ENCODE data around the gene ZBTB16. TPM values are rescaled to one million over a fixed set of nuclear protein-coding genes. Genes with fewer than 3 reads are reported as not detected.
A peak's percentile ranks its signal among the peaks of the same experiment; 100 is the strongest.

The ZBTB16 gene
- polyA plus RNA-seq, 1 donor from 2014 or later: 9.7 TPM

GRCh38 chr11:114080769-114081168 is 21.3 kb downstream of the ZBTB16 start:
- Mint-ChIP-seq H3K4me1 (peaks cover 16 to 38% (median 34%) of the 10 kb centered on the region in 3 donors), H3K36me3 (peaks cover 4% of the 10 kb centered on the region), H3K4me3 (peak overlapping the region in 1 of 4 donors; percentile 54), H3K27me3 (peaks cover 60% of the 10 kb centered on the region), H3K9me3 (no peaks in the 10 kb centered on the region), H3K27ac (no peak overlapping the region)

DNA sequence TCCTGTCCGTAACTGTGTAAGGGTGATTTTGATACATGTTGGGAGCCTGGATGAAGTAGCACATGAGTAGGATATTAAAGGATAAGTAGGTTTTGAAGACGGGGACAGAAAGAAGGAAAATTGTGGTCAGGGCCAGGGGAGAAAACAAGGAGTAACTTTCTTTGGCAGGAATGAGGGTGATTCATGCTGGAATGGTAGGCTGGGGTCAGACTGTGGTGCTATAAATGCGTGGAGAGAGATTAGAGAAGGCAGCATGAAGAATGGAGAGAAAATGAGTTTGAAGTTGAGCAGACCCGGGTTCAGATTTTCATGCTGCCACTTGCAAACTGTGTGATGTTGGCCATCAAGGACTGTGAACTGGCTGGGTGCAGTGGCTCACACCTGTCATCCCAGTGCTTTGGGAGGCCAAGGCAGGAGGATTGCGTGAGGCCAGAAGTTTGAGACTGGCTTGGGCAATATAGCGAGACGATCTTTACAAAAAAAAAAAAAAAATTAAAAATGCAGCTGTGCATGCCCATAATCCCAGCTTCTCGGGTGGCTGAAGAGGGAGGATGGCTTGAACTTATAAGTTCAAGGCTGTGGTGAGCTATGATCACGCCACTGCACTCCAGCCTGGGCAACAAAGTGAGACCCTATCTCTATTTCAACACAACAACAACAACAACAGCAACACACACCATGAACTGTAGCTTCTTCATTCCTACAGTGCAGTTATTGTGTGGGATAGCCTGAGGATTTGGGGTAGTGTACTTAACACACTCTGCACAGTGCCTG is 22.3 kb downstream of the ZBTB16 start:
- Mint-ChIP-seq H3K4me1 (peaks cover 16 to 36% (median 32%) of the 10 kb centered on the region in 3 donors), H3K36me3 (peaks cover 4% of the 10 kb centered on the region), H3K4me3 (no peak overlapping the region), H3K27me3 (peaks cover 53% of the 10 kb centered on the region), H3K27ac (no peak overlapping the region), H3K9me3 (no peaks in the 10 kb centered on the region)

DNA sequence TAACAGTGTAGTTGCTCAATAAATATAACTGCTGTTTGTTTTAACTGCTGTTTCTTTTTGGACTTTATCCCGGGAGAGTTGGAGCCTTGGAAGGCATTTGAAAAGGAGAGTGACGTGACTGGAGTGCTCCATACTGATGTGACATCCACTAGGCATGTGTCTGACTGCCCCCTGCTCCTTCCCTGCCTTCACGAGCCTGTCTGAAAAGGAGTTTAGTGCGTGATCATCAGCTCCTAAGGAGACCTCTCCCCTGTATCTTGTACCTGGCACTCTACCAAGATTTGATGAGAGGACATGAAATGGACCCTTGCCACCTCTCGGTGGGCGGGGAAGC is 22.9 kb downstream of the ZBTB16 start:
- Mint-ChIP-seq H3K36me3 (peaks cover 4% of the 10 kb centered on the region), H3K4me3 (peak overlapping the region in 1 of 4 donors; percentile 9), H3K27ac (no peak overlapping the region), H3K9me3 (no peaks in the 10 kb centered on the region), H3K27me3 (peaks cover 49% of the 10 kb centered on the region), H3K4me1 (peaks cover 12 to 34% (median 27%) of the 10 kb centered on the region in 3 donors)

DNA sequence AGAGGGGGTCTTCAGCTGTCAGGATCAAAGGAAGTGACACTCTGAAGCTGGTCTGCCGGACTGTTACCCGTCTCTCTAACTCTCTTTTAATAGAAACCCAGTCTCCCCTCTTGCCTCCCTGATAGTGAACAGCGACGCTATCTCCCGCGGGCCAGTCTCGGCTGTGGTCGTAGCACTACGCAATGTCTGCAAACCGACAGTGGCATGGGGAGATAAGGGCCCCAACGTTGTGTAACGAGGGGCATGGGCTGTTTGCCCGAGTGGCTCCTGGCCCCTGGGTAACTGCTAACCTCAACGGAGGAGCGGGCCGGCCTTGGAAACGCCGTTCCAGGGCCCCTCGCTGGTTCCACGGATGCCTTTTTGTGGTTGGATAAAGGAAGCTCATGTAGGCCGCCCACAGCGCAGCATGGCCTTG is 23.3 kb downstream of the ZBTB16 start:
- no peak overlapping the region for H3K27ac Mint-ChIP-seq
- peaks cover 48% of the 10 kb centered on the region for H3K27me3 Mint-ChIP-seq
- H3K4me1 Mint-ChIP-seq: peaks cover 10 to 32% (median 23%) of the 10 kb centered on the region in 3 donors
- peak overlapping the region in 2 of 4 donors; percentile 9 to 25 for H3K4me3 Mint-ChIP-seq
- peaks cover 4% of the 10 kb centered on the region for H3K36me3 Mint-ChIP-seq
- H3K9me3 Mint-ChIP-seq: no peaks in the 10 kb centered on the region

DNA sequence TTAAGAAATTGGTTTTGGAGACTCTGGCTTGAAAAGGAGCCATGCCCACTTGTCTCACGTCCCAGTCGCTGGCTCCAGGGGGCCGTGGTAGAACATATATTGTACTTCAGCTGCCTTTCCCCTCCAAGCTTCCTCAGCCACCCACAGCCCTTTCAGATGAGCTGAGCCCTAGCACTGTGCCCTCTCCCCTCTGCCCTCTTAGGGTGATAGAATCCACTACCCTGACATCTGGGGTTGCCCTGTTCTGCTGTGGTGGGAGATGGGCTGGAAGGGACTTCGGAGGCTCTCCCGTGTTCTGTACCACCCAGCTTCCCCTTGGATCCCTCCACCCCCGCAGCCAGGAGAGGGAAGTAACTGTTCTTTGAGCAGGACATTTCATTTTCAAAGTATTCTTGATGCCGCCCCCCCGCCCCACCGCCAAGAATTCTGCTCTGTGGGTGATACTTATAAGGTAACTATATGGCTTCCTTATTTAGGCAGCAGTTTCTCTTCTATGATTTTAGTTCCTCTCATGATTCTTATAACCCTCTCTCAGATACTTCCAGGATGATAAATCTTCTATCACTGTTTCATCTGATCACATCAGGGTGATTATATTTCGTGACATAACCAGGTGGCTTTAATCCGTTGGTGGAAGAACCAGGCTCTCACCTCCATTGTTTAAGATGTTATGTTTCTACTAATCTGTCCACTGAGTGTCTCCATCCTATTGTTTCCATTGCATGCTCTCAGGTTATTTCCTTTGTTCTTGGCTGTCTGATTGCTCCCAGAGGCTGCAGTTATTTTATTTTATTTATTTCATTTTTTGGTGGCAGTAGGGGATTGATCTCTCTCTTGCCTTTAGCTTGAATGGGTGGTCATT is 24.1 kb downstream of the ZBTB16 start:
- Mint-ChIP-seq H3K9me3 (no peaks in the 10 kb centered on the region), H3K4me3 (peak overlapping the region in 2 of 4 donors; percentile 43 to 86), H3K27me3 (peaks cover 43% of the 10 kb centered on the region), H3K4me1 (peaks cover 9 to 26% (median 16%) of the 10 kb centered on the region in 3 donors), H3K27ac (no peak overlapping the region), H3K36me3 (peaks cover 5% of the 10 kb centered on the region)

DNA sequence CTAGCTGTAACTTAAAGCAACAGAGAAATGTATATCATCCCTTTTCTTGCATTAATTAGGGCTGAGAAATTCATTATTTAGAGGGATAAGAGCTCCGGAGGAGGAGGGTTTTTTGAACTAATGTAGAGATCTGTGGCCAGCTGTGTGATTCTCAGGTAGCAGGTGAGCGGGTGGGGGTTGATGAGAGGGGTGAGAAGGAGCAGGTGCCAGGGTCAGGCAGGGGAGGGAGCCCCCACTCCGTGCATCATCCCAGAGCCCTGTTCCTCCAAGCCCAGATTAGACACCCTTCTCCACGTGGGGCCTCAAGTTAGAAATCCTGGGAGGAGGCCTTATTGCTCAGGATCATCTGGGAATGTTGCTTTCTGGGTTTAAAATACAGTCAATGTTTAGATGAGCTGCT is 24.9 kb downstream of the ZBTB16 start:
- Mint-ChIP-seq H3K36me3 (peaks cover 6% of the 10 kb centered on the region), H3K4me3 (no peak overlapping the region), H3K9me3 (no peaks in the 10 kb centered on the region), H3K4me1 (peaks cover 9 to 26% (median 16%) of the 10 kb centered on the region in 3 donors), H3K27me3 (peaks cover 39% of the 10 kb centered on the region), H3K27ac (no peak overlapping the region)

GRCh38 chr11:114085965-114086793 is 26.7 kb downstream of the ZBTB16 start:
- H3K4me3 Mint-ChIP-seq: no peak overlapping the region
- no peak overlapping the region for H3K27ac Mint-ChIP-seq
- H3K4me1 Mint-ChIP-seq: peaks cover 2 to 17% (median 8%) of the 10 kb centered on the region in 3 donors
- H3K27me3 Mint-ChIP-seq: peaks cover 34% of the 10 kb centered on the region
- no peaks in the 10 kb centered on the region for H3K9me3 Mint-ChIP-seq
- peaks cover 3% of the 10 kb centered on the region for H3K36me3 Mint-ChIP-seq

- H3K36me3 Mint-ChIP-seq: peaks cover 3% of the 10 kb centered on the region
- H3K4me1 Mint-ChIP-seq: peaks cover 2 to 13% (median 5%) of the 10 kb centered on the region in 3 donors
- no peaks in the 10 kb centered on the region for H3K9me3 Mint-ChIP-seq
- H3K27me3 Mint-ChIP-seq: peaks cover 29% of the 10 kb centered on the region
- no peak overlapping the region for H3K4me3 Mint-ChIP-seq
- H3K27ac Mint-ChIP-seq: peak overlapping the region in 1 of 3 donors; percentile 18
Measured at GRCh38 chr11:114087025-114087424, 27.5 kb downstream of the ZBTB16 start.

- Mint-ChIP-seq H3K9me3 (no peaks in the 10 kb centered on the region), H3K4me3 (no peak overlapping the region), H3K27me3 (peaks cover 21% of the 10 kb centered on the region), H3K36me3 (peaks cover 3% of the 10 kb centered on the region), H3K27ac (peak overlapping the region in 1 of 3 donors; percentile 28), H3K4me1 (peaks cover 1 to 12% (median 5%) of the 10 kb centered on the region in 3 donors)
Measured at GRCh38 chr11:114088216-114088615, 28.7 kb downstream of the ZBTB16 start.

DNA sequence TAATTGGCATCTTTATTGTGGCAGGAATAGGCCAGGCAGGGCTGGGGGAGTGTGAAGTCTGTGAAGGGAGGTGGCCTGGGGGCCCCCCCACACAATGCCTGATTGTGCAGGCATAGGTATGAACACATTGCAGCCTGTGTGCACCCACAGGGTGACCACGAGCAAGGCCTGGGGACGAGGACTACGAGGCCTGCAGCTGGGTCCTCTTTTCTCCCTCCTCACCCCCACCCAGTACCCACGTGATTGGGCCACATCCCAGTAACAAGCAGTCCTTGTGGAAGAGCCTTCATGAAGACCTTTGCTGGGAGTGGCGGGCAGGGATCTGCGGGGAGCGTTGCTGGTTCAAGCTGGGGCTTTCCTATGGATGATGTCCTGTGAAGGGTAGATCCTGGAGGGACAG is 29.3 kb downstream of the ZBTB16 start:
- no peak overlapping the region for H3K27ac Mint-ChIP-seq
- no peaks in the 10 kb centered on the region for H3K9me3 Mint-ChIP-seq
- H3K4me3 Mint-ChIP-seq: no peak overlapping the region
- peaks cover 0 to 8% (median under 1%) of the 10 kb centered on the region in 3 donors for H3K4me1 Mint-ChIP-seq
- H3K36me3 Mint-ChIP-seq: peaks cover 3% of the 10 kb centered on the region
- peaks cover 16% of the 10 kb centered on the region for H3K27me3 Mint-ChIP-seq

DNA sequence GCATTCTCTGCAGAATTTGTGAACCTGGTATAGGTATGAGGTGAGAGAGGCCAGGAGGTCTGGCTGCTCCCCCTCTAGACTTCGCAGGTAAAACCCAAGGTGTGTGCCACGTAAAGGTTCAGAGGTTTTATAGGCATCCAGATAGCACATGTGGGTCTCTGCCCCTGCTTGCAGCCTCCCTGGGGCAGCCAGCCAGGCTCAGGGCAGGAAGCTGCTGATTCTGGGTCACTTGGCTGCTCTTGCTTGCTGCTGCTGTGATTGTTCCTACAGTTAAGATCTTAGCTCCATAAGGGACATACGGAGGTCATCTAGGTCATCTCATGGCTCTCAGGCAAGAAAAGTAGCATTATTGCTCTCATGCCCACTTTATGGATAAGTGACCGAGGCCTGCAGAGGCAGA is 30.2 kb downstream of the ZBTB16 start:
- H3K4me3 Mint-ChIP-seq: no peak overlapping the region

DNA sequence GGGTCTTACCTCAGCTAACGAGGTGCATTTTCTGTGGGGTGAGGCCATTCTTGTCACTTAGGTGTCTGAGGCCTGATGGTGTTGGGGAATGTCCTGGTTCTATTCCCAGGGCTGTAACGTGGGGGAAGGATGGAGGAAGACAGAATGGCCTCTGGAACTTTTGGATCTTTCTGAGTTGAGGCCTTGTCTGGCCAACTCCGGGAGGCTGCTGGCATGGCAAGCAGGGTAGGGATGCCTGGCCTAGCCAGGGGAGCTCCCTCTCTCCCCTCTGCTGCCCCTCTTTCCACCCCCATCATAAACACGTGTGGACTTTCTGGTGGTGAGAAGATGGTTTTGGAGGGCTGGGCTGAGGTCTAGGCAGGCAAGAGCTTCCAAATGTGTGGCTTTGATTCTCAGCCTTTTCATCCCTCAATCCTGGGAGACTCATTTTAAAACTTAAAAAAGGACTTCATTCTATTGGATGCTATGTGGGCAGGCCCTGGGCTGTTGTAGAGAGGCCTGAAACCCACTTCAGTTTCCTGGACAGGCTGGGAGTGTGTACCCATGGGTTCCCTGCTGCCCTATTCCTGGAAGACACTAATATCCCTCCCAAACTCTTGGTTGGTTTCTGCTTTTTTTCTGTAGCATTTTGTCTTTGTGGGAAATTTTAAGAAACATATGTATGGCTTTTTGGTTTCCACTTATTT is 30.9 kb downstream of the ZBTB16 start:
- Mint-ChIP-seq H3K27me3 (peaks cover 5% of the 10 kb centered on the region), H3K4me3 (no peak overlapping the region), H3K36me3 (peaks cover 4% of the 10 kb centered on the region), H3K9me3 (no peaks in the 10 kb centered on the region), H3K4me1 (peaks cover 0 to 8% (median 0%) of the 10 kb centered on the region in 3 donors), H3K27ac (no peak overlapping the region)

More for the DNA sequence above, 30.2 kb downstream of the ZBTB16 start:
- Mint-ChIP-seq H3K4me1 (peaks cover 0 to 8% (median 0%) of the 10 kb centered on the region in 3 donors), H3K27ac (no peak overlapping the region), H3K36me3 (peaks cover 4% of the 10 kb centered on the region), H3K9me3 (no peaks in the 10 kb centered on the region), H3K27me3 (peaks cover 8% of the 10 kb centered on the region)

DNA sequence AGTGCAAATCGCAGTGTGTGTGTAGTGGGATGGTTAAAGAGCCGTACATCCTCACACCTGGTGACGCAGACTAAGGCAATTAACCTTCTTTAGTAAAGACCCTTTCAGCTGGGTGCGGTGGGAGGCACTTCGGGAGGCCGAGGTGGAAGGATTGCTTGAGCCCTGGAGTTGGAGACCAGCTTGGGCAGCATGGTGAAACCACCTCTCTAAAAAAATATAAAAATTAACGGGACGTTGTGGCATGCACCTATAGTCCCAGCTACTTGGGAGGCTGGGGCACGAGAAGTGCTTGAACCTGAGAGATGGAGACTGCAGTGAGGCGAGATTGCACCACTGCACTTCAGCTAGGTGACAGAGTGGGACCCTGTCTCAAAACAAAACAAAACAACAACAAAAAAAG is 31.5 kb downstream of the ZBTB16 start:
- Mint-ChIP-seq H3K4me1 (peaks cover 0 to 8% (median 0%) of the 10 kb centered on the region in 3 donors), H3K27ac (no peak overlapping the region), H3K36me3 (peaks cover 3% of the 10 kb centered on the region), H3K4me3 (no peak overlapping the region), H3K9me3 (no peaks in the 10 kb centered on the region), H3K27me3 (peaks cover 5% of the 10 kb centered on the region)

Data from IgD-negative memory B cell (primary cell).